GM12878 (cell line): ENCODE measurements around the gene SAMD4A. TPM values are rescaled to one million over a fixed set of nuclear protein-coding genes. Genes with fewer than 3 reads are reported as not detected.
A peak's percentile ranks its signal among the peaks of the same experiment; 100 is the strongest.

Source experiments
- ATAC-seq: fragments of 200-7000 bp; cut with Tn5 transposase; 3 replicates; pipeline ENCODE4 v1.9.1; 2020; ENCODE audit warnings: mild to moderate bottlenecking, moderate library complexity
- BruUV-seq: library from RNA; stranded (reverse); fragments of 400-500 nt; replicated peaks from 2 replicates; lab custom pipeline; 2021; lab: Mats Ljungman, UMichigan
- CTCF ChIA-PET: fragments of 300-600 bp; sonication (Branson Sonifier 250); formaldehyde crosslinking; extraction: SDS; loops from one replicate; lab custom pipeline; 2021; ENCODE audit warnings: inconsistent platforms; lab: Yijun Ruan, JAX
- POLR2A ChIA-PET: fragments of 350-600 bp; formaldehyde crosslinking; extraction: SDS; loops from one replicate; lab custom pipeline; 2021; ENCODE audit warnings: inconsistent platforms; lab: Charles Lee
- RAD21 ChIA-PET: fragments of 300-600 bp; sonication (Branson Sonifier 250); formaldehyde crosslinking; loops from one replicate; lab custom pipeline; 2023; ENCODE audit warnings: antibody characterized with exemption; ENCODE audit not compliant: unreplicated experiment; lab: Charles Lee
- SMC1A ChIA-PET: fragments of 300-600 bp; sonication (Branson Sonifier 250); formaldehyde crosslinking; loops from one replicate; lab custom pipeline; 2023; ENCODE audit not compliant: unreplicated experiment, uncharacterized antibody; lab: Charles Lee
- DNase-seq: peaks from one replicate; pipeline ENCODE4 v3.0.0-alpha.2; 2011; ENCODE audit warnings: low read depth, low spot score
- FAIRE-seq: peaks from 3 replicates; lab custom pipeline; 2011; peaks lifted over from hg19 to GRCh38; lab: Jason Lieb, UNC
- H2AFZ ChIP-seq: 2 replicates; pipeline ENCODE4 v1.6.0; 2011; ENCODE audit warnings: low read depth, low read length, control low read depth; ENCODE audit not compliant: control insufficient read depth
- H3K27ac ChIP-seq: 2 replicates; pipeline ENCODE4 v1.5.1; 2011; ENCODE audit warnings: control low read depth; ENCODE audit not compliant: control insufficient read depth, insufficient read depth
- H3K27me3 ChIP-seq, 2 experiments: replicated peaks in 1 of 2; 2 replicates each; pipeline versions ENCODE4 v1.6.0 to v1.6.1; 2011; ENCODE audit warnings: low read length in 1 of 2; ENCODE audit not compliant: control insufficient read depth in 2 of 2, insufficient read depth in 2 of 2
- H3K36me3 ChIP-seq, 2 experiments: 2 replicates each; pipeline ENCODE4 v1.5.1; 2011; ENCODE audit warnings: low read length in 1 of 2; ENCODE audit not compliant: control insufficient read depth in 2 of 2, insufficient read depth in 2 of 2
- H3K4me1 ChIP-seq: 2 replicates; pipeline ENCODE4 v1.6.1; 2011; ENCODE audit warnings: mild to moderate bottlenecking, low read length, moderate library complexity, mixed read lengths; ENCODE audit not compliant: control insufficient read depth, insufficient read depth
- H3K4me2 ChIP-seq: 2 replicates; pipeline ENCODE4 v1.6.0; 2011; ENCODE audit warnings: control low read depth; ENCODE audit not compliant: control insufficient read depth, insufficient read depth
- H3K4me3 ChIP-seq: fragments of 200-600 bp; sonication (generic); 2 replicates; pipeline ENCODE4 v1.5.1; 2016
- H3K79me2 ChIP-seq: 2 replicates; pipeline ENCODE4 v1.6.0; 2011; ENCODE audit warnings: low read length; ENCODE audit not compliant: control insufficient read depth, insufficient read depth
- H3K9ac ChIP-seq: 2 replicates; pipeline ENCODE4 v1.8.0; 2011; ENCODE audit warnings: low read length, control low read depth, mixed read lengths; ENCODE audit not compliant: control insufficient read depth, insufficient read depth
- H3K9me3 ChIP-seq: replicated peaks from 3 replicates; pipeline ENCODE4 v1.5.1; 2011; ENCODE audit warnings: mild to moderate bottlenecking, low read length; ENCODE audit not compliant: control insufficient read depth, insufficient read depth
- H4K20me1 ChIP-seq: 2 replicates; pipeline ENCODE4 v1.6.0; 2011; ENCODE audit not compliant: control insufficient read depth, insufficient read depth
- ASH2L ChIP-seq: fragments of 300-600, 200-600 bp; sonication (generic); IDR thresholded peaks from 2 replicates; pipeline ENCODE4 v1.6.1; 2017; ENCODE audit warnings: low read depth, mild to moderate bottlenecking, borderline replicate concordance
- EZH2 ChIP-seq: IDR thresholded peaks from 2 replicates; pipeline ENCODE4 v1.6.1; 2012; ENCODE audit warnings: low read depth, mild to moderate bottlenecking, control low read depth, inconsistent platforms, low read length, borderline replicate concordance; ENCODE audit not compliant: control insufficient read depth
- POU2F2 ChIP-seq: IDR thresholded peaks from 3 replicates; pipeline ENCODE4 v1.6.1; 2011; ENCODE audit warnings: low read depth, mild to moderate bottlenecking, low read length, borderline replicate concordance
- SPI1 ChIP-seq: IDR thresholded peaks from 2 replicates; pipeline ENCODE4 v1.6.1; 2011; ENCODE audit warnings: low read depth, mild to moderate bottlenecking, low read length, moderate library complexity, borderline replicate concordance; ENCODE audit not compliant: insufficient read depth
- WGBS: methylation state at CpG from one replicate; pipeline ENCODE4 v1.1.6; 2016; ENCODE audit warnings: low lambda C conversion rate; ENCODE audit not compliant: insufficient replicate concordance, insufficient coverage; ENCODE audit errors: missing lambda C conversion rate; 5-methylcytosine and 5-hydroxymethylcytosine counted together
- in situ Hi-C: fragments of 300-500 bp; cut with MboI; formaldehyde crosslinking; loops from 9 replicates; pipeline ENCODE4 v1.14.3; 2018; ENCODE audit warnings: mixed read lengths
- intact Hi-C: fragments of 100-400 bp; cut with micrococcal nuclease; formaldehyde crosslinking; loops from one replicate; pipeline ENCODE4 v1.14.2; 2022; ENCODE audit not compliant: unreplicated experiment
- polyA plus RNA-seq, 11 experiments: library from polyadenylated mRNA; depleted of rRNA in 4 of 11; unstranded in 6 of 11; stranded (reverse) in 5 of 11; fragments of >200 nt; fragmentation: Nextera tagmentation in 4 of 11; fragmentation: Illumina TruSeq in 1 of 11; extraction: Ambion mirVana in 4 of 11; extraction: Trizol in 1 of 11; gene quantifications; 1 replicate in 1 of 11; 2 replicates in 10 of 11; pipeline versions ENCODE4 v1.2.1 to v1.2.3, GENCODE V29; 2011 to 2016; ENCODE audit warnings: inconsistent platforms in 2 of 11, missing spikeins in 2 of 11, low read depth in 1 of 11
- total RNA-seq, 4 experiments: library from RNA; depleted of rRNA in 3 of 4; stranded (reverse); fragments of >200 nt in 3 of 4; fragmentation: Illumina TruSeq in 1 of 4; extraction: Trizol in 1 of 4; gene quantifications; 2 replicates each; pipeline versions ENCODE4 v1.2.1 to v1.2.3, GENCODE V29; 2013 to 2021
- TF ChIP-seq, protein P1 (sequence below): fragments of 450-650 bp; IDR thresholded peaks from 2 replicates; pipeline ENCODE4 v1.6.1; 2017; ENCODE audit warnings: low read depth, mild to moderate bottlenecking, moderate library complexity
- TF ChIP-seq, protein P2 (sequence below): IDR thresholded peaks from 2 replicates; pipeline ENCODE4 v1.6.1; 2012; ENCODE audit warnings: improper control_type of control experiment, low read depth, low read length; ENCODE audit not compliant: insufficient replicate concordance

The SAMD4A gene
- total and polyA plus RNA-seq, 10 of the 15 experiments (the other 5 are each of a cell fraction or from before 2014, with no cell fraction given), result 0.05 to 0.56 (median 0.31) TPM

DNA sequence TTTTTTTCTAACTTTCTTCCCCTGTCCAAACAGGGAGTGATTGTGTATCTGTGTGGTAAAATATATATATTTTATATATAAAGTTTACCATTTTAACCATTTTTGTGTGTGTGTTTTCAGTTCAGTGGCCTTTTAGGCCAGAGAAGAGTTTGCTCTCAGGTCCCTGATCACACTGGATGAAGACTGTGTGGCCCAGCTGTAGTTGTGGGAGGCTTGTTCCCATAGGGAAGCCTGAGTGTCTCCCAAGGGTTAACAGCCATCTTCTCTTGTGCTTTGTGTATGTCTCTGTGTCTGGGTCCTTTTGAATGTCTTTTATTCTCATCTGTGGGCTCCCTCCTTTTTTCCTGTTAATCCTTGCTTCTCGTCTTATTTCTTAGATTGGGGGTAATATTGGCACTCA is 33.8 kb upstream of the SAMD4A start:
- ChIA-PET POLR2A (interaction anchor here (0.5 to 0.6 kb wide), 2 partner anchors 9 to 15 kb away, joined by 3 read pairs; no protein-coding TSS in a partner anchor), CTCF (interaction anchor here (0.6 to 1.3 kb wide), 4 partner anchors 152 to 709 kb away, joined by 3 read pairs; no protein-coding TSS in a partner anchor), SMC1A (interaction anchor here (0.6 to 2.2 kb wide), 8 partner anchors 10 to 1163 kb away, joined by 3 to 11 read pairs (median 3); partner anchors contain the start of gene GMFB), RAD21 (interaction anchor here (0.8 to 1.1 kb wide), 3 partner anchors 21 to 241 kb away, joined by 3 to 4 read pairs (median 3); no protein-coding TSS in a partner anchor)
- intact Hi-C loops, result no loop called here
- Histone ChIP-seq H3K4me2 (peak overlapping the region; percentile 78), H3K9ac (peak overlapping the region; percentile 42; the same call in 1 of the 2 replicates), H3K4me1 (peaks cover 7% of the 10 kb centered on the region; the same call in 1 of the 2 replicates), H3K36me3 (peaks cover 0 to 4% of the 10 kb centered on the region in 2 experiments; a peak in 1 of 4 replicates), H3K4me3 (no peak overlapping the region), H4K20me1 (no peaks in the 10 kb centered on the region), H3K9me3 (no peaks in the 10 kb centered on the region), H2AFZ (peak overlapping the region; percentile 51; the same call in 1 of the 2 replicates), H3K79me2 (no peaks in the 10 kb centered on the region), H3K27ac (peak overlapping the region; percentile 79), H3K27me3 (no peaks in the 10 kb centered on the region)
- TF ChIP-seq ASH2L (no peak), POU2F2 (no peak), SPI1 (no peak), EZH2 (no peak)
- TF ChIP-seq, protein P1, sequence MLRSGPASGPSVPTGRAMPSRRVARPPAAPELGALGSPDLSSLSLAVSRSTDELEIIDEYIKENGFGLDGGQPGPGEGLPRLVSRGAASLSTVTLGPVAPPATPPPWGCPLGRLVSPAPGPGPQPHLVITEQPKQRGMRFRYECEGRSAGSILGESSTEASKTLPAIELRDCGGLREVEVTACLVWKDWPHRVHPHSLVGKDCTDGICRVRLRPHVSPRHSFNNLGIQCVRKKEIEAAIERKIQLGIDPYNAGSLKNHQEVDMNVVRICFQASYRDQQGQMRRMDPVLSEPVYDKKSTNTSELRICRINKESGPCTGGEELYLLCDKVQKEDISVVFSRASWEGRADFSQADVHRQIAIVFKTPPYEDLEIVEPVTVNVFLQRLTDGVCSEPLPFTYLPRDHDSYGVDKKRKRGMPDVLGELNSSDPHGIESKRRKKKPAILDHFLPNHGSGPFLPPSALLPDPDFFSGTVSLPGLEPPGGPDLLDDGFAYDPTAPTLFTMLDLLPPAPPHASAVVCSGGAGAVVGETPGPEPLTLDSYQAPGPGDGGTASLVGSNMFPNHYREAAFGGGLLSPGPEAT, result 0 out of 2 replicates have a peak, but pooled peaks have one; percentile 3
- TF ChIP-seq, protein P2, sequence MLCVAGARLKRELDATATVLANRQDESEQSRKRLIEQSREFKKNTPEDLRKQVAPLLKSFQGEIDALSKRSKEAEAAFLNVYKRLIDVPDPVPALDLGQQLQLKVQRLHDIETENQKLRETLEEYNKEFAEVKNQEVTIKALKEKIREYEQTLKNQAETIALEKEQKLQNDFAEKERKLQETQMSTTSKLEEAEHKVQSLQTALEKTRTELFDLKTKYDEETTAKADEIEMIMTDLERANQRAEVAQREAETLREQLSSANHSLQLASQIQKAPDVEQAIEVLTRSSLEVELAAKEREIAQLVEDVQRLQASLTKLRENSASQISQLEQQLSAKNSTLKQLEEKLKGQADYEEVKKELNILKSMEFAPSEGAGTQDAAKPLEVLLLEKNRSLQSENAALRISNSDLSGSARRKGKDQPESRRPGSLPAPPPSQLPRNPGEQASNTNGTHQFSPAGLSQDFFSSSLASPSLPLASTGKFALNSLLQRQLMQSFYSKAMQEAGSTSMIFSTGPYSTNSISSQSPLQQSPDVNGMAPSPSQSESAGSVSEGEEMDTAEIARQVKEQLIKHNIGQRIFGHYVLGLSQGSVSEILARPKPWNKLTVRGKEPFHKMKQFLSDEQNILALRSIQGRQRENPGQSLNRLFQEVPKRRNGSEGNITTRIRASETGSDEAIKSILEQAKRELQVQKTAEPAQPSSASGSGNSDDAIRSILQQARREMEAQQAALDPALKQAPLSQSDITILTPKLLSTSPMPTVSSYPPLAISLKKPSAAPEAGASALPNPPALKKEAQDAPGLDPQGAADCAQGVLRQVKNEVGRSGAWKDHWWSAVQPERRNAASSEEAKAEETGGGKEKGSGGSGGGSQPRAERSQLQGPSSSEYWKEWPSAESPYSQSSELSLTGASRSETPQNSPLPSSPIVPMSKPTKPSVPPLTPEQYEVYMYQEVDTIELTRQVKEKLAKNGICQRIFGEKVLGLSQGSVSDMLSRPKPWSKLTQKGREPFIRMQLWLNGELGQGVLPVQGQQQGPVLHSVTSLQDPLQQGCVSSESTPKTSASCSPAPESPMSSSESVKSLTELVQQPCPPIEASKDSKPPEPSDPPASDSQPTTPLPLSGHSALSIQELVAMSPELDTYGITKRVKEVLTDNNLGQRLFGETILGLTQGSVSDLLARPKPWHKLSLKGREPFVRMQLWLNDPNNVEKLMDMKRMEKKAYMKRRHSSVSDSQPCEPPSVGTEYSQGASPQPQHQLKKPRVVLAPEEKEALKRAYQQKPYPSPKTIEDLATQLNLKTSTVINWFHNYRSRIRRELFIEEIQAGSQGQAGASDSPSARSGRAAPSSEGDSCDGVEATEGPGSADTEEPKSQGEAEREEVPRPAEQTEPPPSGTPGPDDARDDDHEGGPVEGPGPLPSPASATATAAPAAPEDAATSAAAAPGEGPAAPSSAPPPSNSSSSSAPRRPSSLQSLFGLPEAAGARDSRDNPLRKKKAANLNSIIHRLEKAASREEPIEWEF, result no peak
- peak; percentile 53 for ATAC-seq
- no peak for DNase-seq
- WGBS, result 90% methylated on average over 1 of the region's 1 CpG
- BruUV-seq, result no TSS peak
- no peak for FAIRE-seq
- in situ Hi-C loops, result no loop called here
